Measurements from ENCODE around the gene SLAMF9. TPM values are rescaled to one million over a fixed set of nuclear protein-coding genes. Genes with fewer than 3 reads are reported as not detected.

Gene SLAMF9
- total RNA-seq, 1 donor = not detected

DNA sequence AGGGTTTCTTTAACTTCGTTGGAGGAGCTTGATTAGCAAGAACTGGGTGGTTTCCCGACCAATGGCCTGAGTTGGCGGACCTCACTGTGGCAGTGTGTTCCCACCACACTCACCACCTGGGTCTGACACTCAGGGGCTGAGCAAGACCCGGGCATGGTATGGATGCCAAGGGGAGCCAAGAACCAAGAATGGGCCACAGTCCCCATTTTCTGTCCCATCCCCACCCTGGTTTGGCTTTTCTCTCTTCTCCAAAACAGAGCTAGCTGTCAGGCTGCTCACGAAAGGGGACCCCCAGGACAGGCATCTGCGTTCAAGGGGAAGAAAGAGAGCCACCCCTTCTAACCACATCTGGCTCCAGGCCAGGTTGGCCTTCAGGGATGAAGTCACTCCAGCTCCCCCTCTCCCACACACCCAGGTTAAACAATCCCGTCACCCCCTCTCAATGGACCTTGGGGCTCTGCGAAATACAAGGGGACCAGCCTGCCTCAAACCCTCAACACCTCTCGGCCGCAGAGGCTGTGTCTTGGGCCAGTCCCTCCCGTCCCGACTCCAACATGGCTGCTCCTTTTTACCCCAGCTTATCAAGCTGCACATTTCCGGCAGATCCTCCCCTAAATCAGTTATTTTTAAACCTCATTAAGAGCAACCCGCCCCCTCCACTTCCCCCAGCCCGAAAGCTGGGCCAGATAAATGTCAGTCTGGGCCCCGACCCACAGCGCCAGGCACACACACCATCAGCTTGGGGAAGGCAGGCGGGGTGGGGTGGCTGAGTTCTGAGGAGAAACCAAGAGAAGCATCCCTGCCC is 32.1 kb downstream of the SLAMF9 start:
- no peak for DNase-seq (ENCODE audit: low read depth)
- H3K4me3 ChIP-seq (ENCODE audit: low read depth, low read length) = peak overlapping the region; percentile 96
- no peak for TF ChIP-seq CTCF (IDR thresholded peaks at IDR 0.05; ENCODE audit: insufficient read depth, low read length)

- H3K4me3 ChIP-seq (ENCODE audit: low read depth, low read length) = no peak overlapping the region
- no peak for TF ChIP-seq CTCF (IDR thresholded peaks at IDR 0.05; ENCODE audit: insufficient read depth, low read length)
- DNase-seq (ENCODE audit: low read depth) = no peak
These were observed 32.8 kb downstream of the SLAMF9 start for GRCh38 chr1:159921251-159921650.

- no peak overlapping the region for H3K4me3 ChIP-seq (ENCODE audit: low read depth, low read length)
- DNase-seq (ENCODE audit: low read depth) = no peak
- no peak for TF ChIP-seq CTCF (IDR thresholded peaks at IDR 0.05; ENCODE audit: insufficient read depth, low read length)
These were observed 33.4 kb downstream of the SLAMF9 start for GRCh38 chr1:159920651-159921050.

- TF ChIP-seq CTCF (IDR thresholded peaks at IDR 0.05; ENCODE audit: insufficient read depth, low read length) = no peak
- H3K4me3 ChIP-seq (ENCODE audit: low read depth, low read length) = no peak overlapping the region
- DNase-seq (ENCODE audit: low read depth) = no peak
These were observed 33.8 kb downstream of the SLAMF9 start for GRCh38 chr1:159920202-159920601.

- DNase-seq (ENCODE audit: low read depth) = no peak
- H3K4me3 ChIP-seq (ENCODE audit: low read depth, low read length) = no peak overlapping the region
- no peak for TF ChIP-seq CTCF (IDR thresholded peaks at IDR 0.05; ENCODE audit: insufficient read depth, low read length)
These were observed 34.7 kb downstream of the SLAMF9 start for GRCh38 chr1:159919236-159919865.

- no peak for TF ChIP-seq CTCF (IDR thresholded peaks at IDR 0.05; ENCODE audit: insufficient read depth, low read length)
- no peak for DNase-seq (ENCODE audit: low read depth)
- H3K4me3 ChIP-seq (ENCODE audit: low read depth, low read length) = no peak overlapping the region
These were observed 35.5 kb downstream of the SLAMF9 start for GRCh38 chr1:159918352-159919200.
